ENCODE measurements around the gene HLA-DOA.

The HLA-DOA gene

GRCh38 chr6:32962213-32962826 is 47.1 kb downstream of the HLA-DOA start:
- DNase-seq (ENCODE audit: low read depth) = no peak

- no peak for DNase-seq (ENCODE audit: low read depth)
Observed at GRCh38 chr6:32960563-32960962, 48.8 kb downstream of the HLA-DOA start.

DNA sequence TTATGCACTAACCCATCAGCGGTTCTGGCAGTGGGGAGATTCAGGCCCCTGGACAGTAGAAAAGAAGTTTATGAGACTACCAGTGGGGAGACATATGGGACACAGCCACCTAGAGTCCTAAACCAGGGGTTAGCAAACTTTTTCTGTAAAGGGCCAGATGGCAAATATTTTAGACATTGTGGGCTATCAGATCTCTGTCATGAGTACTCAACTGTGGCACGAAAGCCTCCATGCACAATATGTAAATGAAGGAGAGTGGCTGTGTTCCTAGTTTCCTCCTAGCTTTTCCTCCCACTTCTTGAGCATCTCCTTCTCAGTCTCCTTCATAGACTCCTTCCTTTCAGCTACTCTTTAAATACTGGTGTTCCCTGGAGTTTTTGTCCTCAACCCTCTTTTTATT is 53.2 kb downstream of the HLA-DOA start:
- no peak for DNase-seq (ENCODE audit: low read depth)

GRCh38 chr6:32954986-32955802 is 54.2 kb downstream of the HLA-DOA start:
- DNase-seq (ENCODE audit: low read depth) = no peak

DNA sequence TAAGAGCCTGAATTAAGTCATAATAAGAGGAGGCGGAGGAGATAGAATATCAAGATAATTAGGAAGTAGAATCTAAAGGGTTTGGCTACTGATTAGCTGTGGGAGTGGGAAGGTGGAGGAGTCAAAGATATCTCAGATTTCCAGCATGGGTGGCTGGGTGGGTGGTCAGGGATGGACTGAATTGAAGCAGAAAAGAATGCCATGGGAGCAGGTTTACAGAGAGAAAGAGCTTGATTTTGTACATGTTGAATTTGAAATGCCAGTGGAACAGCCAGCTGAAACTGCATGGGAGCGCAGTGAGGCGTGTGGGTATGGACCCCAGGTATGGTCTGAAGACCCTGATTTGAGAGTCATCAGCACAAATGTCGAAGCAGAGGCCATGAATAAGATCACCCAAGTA is 55.1 kb downstream of the HLA-DOA start:
- DNase-seq (ENCODE audit: low read depth) = no peak

All from non-pigmented ciliary epithelial cell (primary cell).